Trophoblast cell (in vitro differentiated cells and primary cell): ENCODE results near the gene FUCA1.

Source experiments
- DNase-seq, 2 donors: peaks; one replicate each; pipeline ENCODE4 v3.0.0-alpha.2; 2016
- H2AFZ ChIP-seq: 2 replicates; pipeline ENCODE4 v1.6.1; 2013; ENCODE audit warnings: low read length, moderate library complexity, mild to moderate bottlenecking; ENCODE audit not compliant: insufficient read depth, poor library complexity
- H2AK5ac ChIP-seq: 2 replicates; pipeline ENCODE4 v1.6.1; 2013; ENCODE audit warnings: mild to moderate bottlenecking, low read length
- H2BK120ac ChIP-seq: 2 replicates; pipeline ENCODE4 v1.6.1; 2013; ENCODE audit warnings: low read length, mild to moderate bottlenecking, moderate library complexity; ENCODE audit not compliant: insufficient read depth, poor library complexity
- H2BK12ac ChIP-seq: 2 replicates; pipeline ENCODE4 v1.6.1; 2013; ENCODE audit warnings: mild to moderate bottlenecking, low read length, moderate library complexity
- H2BK5ac ChIP-seq: 2 replicates; pipeline ENCODE4 v1.6.1; 2013; ENCODE audit warnings: low read length, low read depth, moderate library complexity, mild to moderate bottlenecking; ENCODE audit not compliant: poor library complexity
- H3K14ac ChIP-seq: 2 replicates; pipeline ENCODE4 v1.6.1; 2013; ENCODE audit warnings: mild to moderate bottlenecking, low read length
- H3K18ac ChIP-seq: 2 replicates; pipeline ENCODE4 v1.6.1; 2013; ENCODE audit warnings: mild to moderate bottlenecking, low read length
- H3K23ac ChIP-seq: 2 replicates; pipeline ENCODE4 v1.6.1; 2013; ENCODE audit warnings: low read length
- H3K27ac ChIP-seq: 2 replicates; pipeline ENCODE4 v1.5.1; 2013; ENCODE audit warnings: low read depth, mild to moderate bottlenecking, inconsistent platforms, low read length, moderate library complexity
- H3K27me3 ChIP-seq: 2 replicates; pipeline ENCODE4 v1.6.1; 2013; ENCODE audit warnings: inconsistent platforms, mild to moderate bottlenecking, low read length, moderate library complexity; ENCODE audit not compliant: insufficient read depth
- H3K36me3 ChIP-seq, 2 experiments: 1 replicate in 1 of 2; 2 replicates in 1 of 2; pipeline ENCODE4 v1.6.1; 2013; ENCODE audit warnings: low read length in 2 of 2, mild to moderate bottlenecking in 2 of 2, moderate library complexity in 1 of 2; ENCODE audit not compliant: insufficient read depth in 2 of 2, control insufficient read depth in 1 of 2
- H3K4ac ChIP-seq: 2 replicates; pipeline ENCODE4 v1.6.1; 2013; ENCODE audit warnings: low read depth, mild to moderate bottlenecking, low read length, moderate library complexity
- H3K4me1 ChIP-seq, 2 experiments: 1 replicate in 1 of 2; 2 replicates in 1 of 2; pipeline ENCODE4 v1.6.1; 2013; ENCODE audit warnings: low read length in 2 of 2, mild to moderate bottlenecking in 2 of 2, moderate library complexity in 1 of 2; ENCODE audit not compliant: insufficient read depth in 2 of 2, control insufficient read depth in 1 of 2
- H3K4me2 ChIP-seq: 2 replicates; pipeline ENCODE4 v1.6.1; 2013; ENCODE audit warnings: inconsistent platforms, mild to moderate bottlenecking, low read length, moderate library complexity
- H3K4me3 ChIP-seq: 2 replicates; pipeline ENCODE4 v1.5.1; 2013; ENCODE audit warnings: mild to moderate bottlenecking, low read depth, low read length, inconsistent platforms
- H3K79me1 ChIP-seq: one replicate; pipeline ENCODE4 v1.6.1; 2013; ENCODE audit warnings: low read length
- H3K79me2 ChIP-seq: 2 replicates; pipeline ENCODE4 v1.6.1; 2013; ENCODE audit warnings: low read length, mild to moderate bottlenecking; ENCODE audit not compliant: control insufficient read depth, insufficient read depth, poor library complexity
- H3K9ac ChIP-seq: 2 replicates; pipeline ENCODE4 v1.6.1; 2013; ENCODE audit warnings: mild to moderate bottlenecking, low read length
- H3K9me3 ChIP-seq: 2 replicates; pipeline ENCODE4 v1.6.1; 2013; ENCODE audit warnings: low read depth, mild to moderate bottlenecking, control low read depth, inconsistent platforms, low read length; ENCODE audit not compliant: insufficient read depth
- H4K12ac ChIP-seq: 2 replicates; pipeline ENCODE4 v1.6.1; 2013; ENCODE audit warnings: low read depth, mild to moderate bottlenecking, low read length, moderate library complexity
- H4K8ac ChIP-seq: 2 replicates; pipeline ENCODE4 v1.6.1; 2013; ENCODE audit warnings: low read depth, mild to moderate bottlenecking, low read length, moderate library complexity
- H4K91ac ChIP-seq: one replicate; pipeline ENCODE4 v1.6.1; 2013; ENCODE audit warnings: low read depth, mild to moderate bottlenecking, low read length, moderate library complexity
- WGBS: extraction: QIAGEN DNeasy Blood & Tissue Kit; methylation state at CpG from one replicate; pipeline ENCODE4 v1.1.7; 2013; ENCODE audit warnings: missing lambda C conversion rate; ENCODE audit not compliant: insufficient read length, insufficient coverage; ENCODE audit errors: extremely low coverage; 5-methylcytosine and 5-hydroxymethylcytosine counted together

FUCA1 gene

GRCh38 chr1:23899070-23899469, 31.0 kb upstream of the FUCA1 start:
- no peak for DNase-seq
- no CpG with 5 or more reads among the region's 3 CpGs for WGBS
- Histone ChIP-seq H3K4ac (no peak overlapping the region), H3K18ac (no peak overlapping the region), H3K14ac (no peak overlapping the region), H3K4me3 (no peak overlapping the region), H3K36me3 (no peaks in the 10 kb centered on the region), H3K79me2 (no peaks in the 10 kb centered on the region), H2BK120ac (no peak overlapping the region), H4K12ac (no peak overlapping the region), H2AK5ac (no peak overlapping the region), H3K79me1 (no peaks in the 10 kb centered on the region), H3K4me2 (no peak overlapping the region), H2AFZ (no peak overlapping the region), H2BK5ac (no peak overlapping the region), H3K9me3 (peaks cover 5% of the 10 kb centered on the region), H3K9ac (no peak overlapping the region), H3K27ac (no peak overlapping the region), H3K23ac (no peak overlapping the region), H3K27me3 (peaks cover 23% of the 10 kb centered on the region), H3K4me1 (peaks cover 0 to 1% of the 10 kb centered on the region in 2 experiments), H4K8ac (no peak overlapping the region), H2BK12ac (no peak overlapping the region), H4K91ac (no peak overlapping the region)

DNA sequence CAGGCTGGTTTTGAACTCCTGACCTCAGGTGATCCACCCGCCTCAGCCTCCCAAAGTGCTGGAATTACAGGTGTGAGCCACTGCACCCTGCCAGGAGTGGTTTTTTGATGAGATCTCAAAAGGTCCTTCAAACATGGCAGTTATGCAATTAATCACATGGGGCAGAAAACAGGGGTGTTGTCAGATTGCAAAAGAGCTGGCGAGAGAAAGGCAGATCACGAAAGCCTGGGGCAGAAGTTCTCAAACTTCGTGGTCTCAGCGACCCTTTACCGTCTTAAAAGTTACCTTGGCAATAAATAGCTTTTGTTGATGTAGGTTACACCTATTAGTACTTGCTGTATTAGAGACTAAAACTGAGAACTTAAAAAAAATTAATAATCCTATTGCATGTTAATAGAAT, 29.0 kb upstream of the FUCA1 start:
- Histone ChIP-seq H3K27me3 (peaks cover 3% of the 10 kb centered on the region), H2AK5ac (no peak overlapping the region), H3K9ac (no peak overlapping the region), H2BK5ac (no peak overlapping the region), H3K4me2 (no peak overlapping the region), H2BK120ac (no peak overlapping the region), H3K4me3 (no peak overlapping the region), H4K12ac (no peak overlapping the region), H3K18ac (no peak overlapping the region), H3K79me1 (no peaks in the 10 kb centered on the region), H3K36me3 (no peaks in the 10 kb centered on the region), H4K8ac (no peak overlapping the region), H3K9me3 (peaks cover 3% of the 10 kb centered on the region), H2AFZ (no peak overlapping the region), H4K91ac (no peak overlapping the region), H3K23ac (no peak overlapping the region), H3K4me1 (no peaks in the 10 kb centered on the region), H3K27ac (no peak overlapping the region), H3K79me2 (no peaks in the 10 kb centered on the region), H3K14ac (no peak overlapping the region), H3K4ac (no peak overlapping the region), H2BK12ac (no peak overlapping the region)
- peak in 1 of 2 donors; percentile 25 for DNase-seq
- no CpG with 5 or more reads among the region's 6 CpGs for WGBS

DNA sequence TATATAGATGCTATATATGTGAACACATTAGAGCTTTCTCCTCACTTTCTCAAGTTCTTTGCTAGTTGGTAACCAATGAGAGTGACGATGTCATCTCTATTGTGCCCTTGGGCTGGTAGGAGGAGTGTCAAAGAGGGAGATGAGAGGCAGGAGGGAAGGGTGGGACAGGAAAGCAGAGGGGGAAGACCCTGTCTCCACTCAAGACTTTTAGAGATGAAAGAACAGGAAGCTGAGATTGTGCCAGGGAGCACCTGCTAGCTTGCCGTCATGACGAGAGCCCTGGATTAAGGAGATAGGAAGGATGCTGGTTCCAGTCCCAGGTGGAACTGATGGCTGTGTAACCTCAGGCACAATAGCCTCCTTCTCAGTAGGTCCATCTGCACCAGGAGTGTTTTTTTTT, 28.4 kb upstream of the FUCA1 start:
- H2BK120ac ChIP-seq: no peak overlapping the region
- no peaks in the 10 kb centered on the region for H3K36me3 ChIP-seq
- H3K9ac ChIP-seq: no peak overlapping the region
- no peak overlapping the region for H3K14ac ChIP-seq
- H3K4me1 ChIP-seq: no peaks in the 10 kb centered on the region
- no peak overlapping the region for H3K18ac ChIP-seq
- no peak overlapping the region for H3K4ac ChIP-seq
- no peak overlapping the region for H3K23ac ChIP-seq
- H4K91ac ChIP-seq: no peak overlapping the region
- H3K27ac ChIP-seq: no peak overlapping the region
- no peak overlapping the region for H2BK12ac ChIP-seq
- no peak overlapping the region for H2AFZ ChIP-seq
- no peak overlapping the region for H2BK5ac ChIP-seq
- H3K79me1 ChIP-seq: no peaks in the 10 kb centered on the region
- no peak overlapping the region for H4K12ac ChIP-seq
- no peaks in the 10 kb centered on the region for H3K9me3 ChIP-seq
- H3K4me2 ChIP-seq: no peak overlapping the region
- H3K4me3 ChIP-seq: no peak overlapping the region
- H2AK5ac ChIP-seq: no peak overlapping the region
- H3K79me2 ChIP-seq: no peaks in the 10 kb centered on the region
- no peaks in the 10 kb centered on the region for H3K27me3 ChIP-seq
- H4K8ac ChIP-seq: no peak overlapping the region
- no CpG with 5 or more reads among the region's 3 CpGs for WGBS
- no peak for DNase-seq

- no peak overlapping the region for H3K18ac ChIP-seq
- H3K4me1 ChIP-seq: no peaks in the 10 kb centered on the region
- H3K36me3 ChIP-seq: no peaks in the 10 kb centered on the region
- no peak overlapping the region for H4K8ac ChIP-seq
- H2AFZ ChIP-seq: no peak overlapping the region
- DNase-seq: no peak
- no peak overlapping the region for H3K4me3 ChIP-seq
- H3K23ac ChIP-seq: no peak overlapping the region
- no peak overlapping the region for H3K4ac ChIP-seq
- H3K79me1 ChIP-seq: no peaks in the 10 kb centered on the region
- H3K9me3 ChIP-seq: no peaks in the 10 kb centered on the region
- H2BK12ac ChIP-seq: no peak overlapping the region
- no peaks in the 10 kb centered on the region for H3K27me3 ChIP-seq
- H2AK5ac ChIP-seq: no peak overlapping the region
- no peak overlapping the region for H4K12ac ChIP-seq
- no peak overlapping the region for H3K9ac ChIP-seq
- H3K14ac ChIP-seq: no peak overlapping the region
- no peak overlapping the region for H3K4me2 ChIP-seq
- H2BK120ac ChIP-seq: no peak overlapping the region
- no peaks in the 10 kb centered on the region for H3K79me2 ChIP-seq
- no CpG with 5 or more reads among the region's 4 CpGs for WGBS
- no peak overlapping the region for H2BK5ac ChIP-seq
- no peak overlapping the region for H4K91ac ChIP-seq
- no peak overlapping the region for H3K27ac ChIP-seq
These were observed 27.9 kb upstream of the FUCA1 start for GRCh38 chr1:23895993-23896392.
